ENCODE data around the gene C8G. TPM values are rescaled to one million over a fixed set of nuclear protein-coding genes. Genes with fewer than 3 reads are reported as not detected.

C8G gene
- total RNA-seq, 2 donors from 2014 or later, result not detected

DNA sequence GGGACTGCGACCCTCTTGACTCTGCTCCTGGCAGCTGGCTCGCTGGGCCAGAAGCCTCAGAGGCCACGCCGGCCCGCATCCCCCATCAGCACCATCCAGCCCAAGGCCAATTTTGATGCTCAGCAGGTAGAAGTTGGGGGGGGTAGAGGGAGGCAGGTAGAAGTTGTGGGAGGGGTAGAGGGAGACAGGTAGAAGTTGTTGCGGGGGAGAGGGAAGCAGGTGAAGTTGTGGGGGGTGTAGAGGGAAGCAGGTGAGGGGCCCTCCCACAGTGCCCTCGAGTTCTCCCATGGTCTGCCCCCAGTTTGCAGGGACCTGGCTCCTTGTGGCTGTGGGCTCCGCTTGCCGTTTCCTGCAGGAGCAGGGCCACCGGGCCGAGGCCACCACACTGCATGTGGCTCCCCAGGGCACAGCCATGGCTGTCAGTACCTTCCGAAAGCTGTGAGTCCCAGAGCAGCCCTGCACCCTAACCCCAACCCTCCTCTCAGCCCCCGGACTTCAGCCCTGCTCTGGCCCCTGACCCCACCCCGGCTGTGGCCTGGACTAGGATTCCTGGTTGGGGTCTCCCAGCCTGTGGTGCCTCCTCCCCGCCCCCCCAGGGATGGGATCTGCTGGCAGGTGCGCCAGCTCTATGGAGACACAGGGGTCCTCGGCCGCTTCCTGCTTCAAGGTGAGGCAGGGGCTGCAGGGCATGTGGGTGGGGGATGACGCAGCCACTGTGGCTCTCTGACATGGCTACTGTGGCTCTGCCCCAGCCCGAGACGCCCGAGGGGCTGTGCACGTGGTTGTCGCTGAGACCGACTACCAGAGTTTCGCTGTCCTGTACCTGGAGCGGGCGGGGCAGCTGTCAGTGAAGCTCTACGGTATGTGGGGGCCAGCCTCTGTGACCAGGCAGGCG, 537 bp downstream of the C8G start:
- Histone ChIP-seq H3K27me3 (replicated peaks; ENCODE audit: insufficient read depth) (no peaks in the 10 kb centered on the region), H3K36me3 (peaks cover 22% of the 10 kb centered on the region), H3K27ac (no peak overlapping the region), H3K9me3 (no peaks in the 10 kb centered on the region), H3K4me3 (no peak overlapping the region), H3K4me1 (ENCODE audit: control insufficient read depth in 1 of 2, low read depth in 2 of 2) (peaks cover 21 to 42% of the 10 kb centered on the region in 2 donors)
- no peak for DNase-seq (ENCODE audit: low spot score)
- TF ChIP-seq, protein P1, sequence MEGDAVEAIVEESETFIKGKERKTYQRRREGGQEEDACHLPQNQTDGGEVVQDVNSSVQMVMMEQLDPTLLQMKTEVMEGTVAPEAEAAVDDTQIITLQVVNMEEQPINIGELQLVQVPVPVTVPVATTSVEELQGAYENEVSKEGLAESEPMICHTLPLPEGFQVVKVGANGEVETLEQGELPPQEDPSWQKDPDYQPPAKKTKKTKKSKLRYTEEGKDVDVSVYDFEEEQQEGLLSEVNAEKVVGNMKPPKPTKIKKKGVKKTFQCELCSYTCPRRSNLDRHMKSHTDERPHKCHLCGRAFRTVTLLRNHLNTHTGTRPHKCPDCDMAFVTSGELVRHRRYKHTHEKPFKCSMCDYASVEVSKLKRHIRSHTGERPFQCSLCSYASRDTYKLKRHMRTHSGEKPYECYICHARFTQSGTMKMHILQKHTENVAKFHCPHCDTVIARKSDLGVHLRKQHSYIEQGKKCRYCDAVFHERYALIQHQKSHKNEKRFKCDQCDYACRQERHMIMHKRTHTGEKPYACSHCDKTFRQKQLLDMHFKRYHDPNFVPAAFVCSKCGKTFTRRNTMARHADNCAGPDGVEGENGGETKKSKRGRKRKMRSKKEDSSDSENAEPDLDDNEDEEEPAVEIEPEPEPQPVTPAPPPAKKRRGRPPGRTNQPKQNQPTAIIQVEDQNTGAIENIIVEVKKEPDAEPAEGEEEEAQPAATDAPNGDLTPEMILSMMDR (IDR thresholded peaks at IDR 0.05), result no peak
- ATAC-seq (ENCODE audit: insufficient number of reproducible peaks, low FRiP score, low read depth), result no peak

GRCh38 chr9:136946228-136947027, 1.4 kb downstream of the C8G start:
- no peak for DNase-seq (ENCODE audit: low spot score)
- Histone ChIP-seq H3K27ac (no peak overlapping the region), H3K4me1 (ENCODE audit: control insufficient read depth in 1 of 2, low read depth in 2 of 2) (peaks cover 22 to 45% of the 10 kb centered on the region in 2 donors), H3K36me3 (peaks cover 15% of the 10 kb centered on the region), H3K9me3 (no peaks in the 10 kb centered on the region), H3K27me3 (replicated peaks; ENCODE audit: insufficient read depth) (no peaks in the 10 kb centered on the region), H3K4me3 (no peak overlapping the region)
- ATAC-seq (ENCODE audit: insufficient number of reproducible peaks, low FRiP score, low read depth), result no peak
- TF ChIP-seq, protein P1 (IDR thresholded peaks at IDR 0.05), result no peak

- no peak overlapping the region for H3K27ac ChIP-seq
- TF ChIP-seq, protein P1 (IDR thresholded peaks at IDR 0.05), result no peak
- ATAC-seq (ENCODE audit: insufficient number of reproducible peaks, low FRiP score, low read depth) (no peak), DNase-seq (ENCODE audit: low spot score) (no peak)
- H3K27me3 ChIP-seq (replicated peaks; ENCODE audit: insufficient read depth), result no peaks in the 10 kb centered on the region
- H3K4me1 ChIP-seq (ENCODE audit: control insufficient read depth in 1 of 2, low read depth in 2 of 2), result peaks cover 22 to 42% of the 10 kb centered on the region in 2 donors
- no peak overlapping the region for H3K4me3 ChIP-seq
- H3K9me3 ChIP-seq, result no peaks in the 10 kb centered on the region
- peaks cover 7% of the 10 kb centered on the region for H3K36me3 ChIP-seq
Observed at GRCh38 chr9:136947028-136947891, 2.2 kb downstream of the C8G start.

GRCh38 chr9:136947955-136948510, 3.0 kb downstream of the C8G start:
- no peaks in the 10 kb centered on the region for H3K36me3 ChIP-seq
- no peak overlapping the region for H3K27ac ChIP-seq
- TF ChIP-seq, protein P1 (IDR thresholded peaks at IDR 0.05), result peak; percentile 29
- DNase-seq (ENCODE audit: low spot score), result no peak
- peaks cover 18 to 34% of the 10 kb centered on the region in 2 donors for H3K4me1 ChIP-seq (ENCODE audit: control insufficient read depth in 1 of 2, low read depth in 2 of 2)
- H3K4me3 ChIP-seq, result no peak overlapping the region
- H3K27me3 ChIP-seq (replicated peaks; ENCODE audit: insufficient read depth), result no peaks in the 10 kb centered on the region
- ATAC-seq (ENCODE audit: insufficient number of reproducible peaks, low FRiP score, low read depth), result no peak
- H3K9me3 ChIP-seq, result no peaks in the 10 kb centered on the region

All from thoracic aorta (tissue), 2 donors.